Measurements from ENCODE around the gene ATP5F1D.

ATP5F1D gene

DNA sequence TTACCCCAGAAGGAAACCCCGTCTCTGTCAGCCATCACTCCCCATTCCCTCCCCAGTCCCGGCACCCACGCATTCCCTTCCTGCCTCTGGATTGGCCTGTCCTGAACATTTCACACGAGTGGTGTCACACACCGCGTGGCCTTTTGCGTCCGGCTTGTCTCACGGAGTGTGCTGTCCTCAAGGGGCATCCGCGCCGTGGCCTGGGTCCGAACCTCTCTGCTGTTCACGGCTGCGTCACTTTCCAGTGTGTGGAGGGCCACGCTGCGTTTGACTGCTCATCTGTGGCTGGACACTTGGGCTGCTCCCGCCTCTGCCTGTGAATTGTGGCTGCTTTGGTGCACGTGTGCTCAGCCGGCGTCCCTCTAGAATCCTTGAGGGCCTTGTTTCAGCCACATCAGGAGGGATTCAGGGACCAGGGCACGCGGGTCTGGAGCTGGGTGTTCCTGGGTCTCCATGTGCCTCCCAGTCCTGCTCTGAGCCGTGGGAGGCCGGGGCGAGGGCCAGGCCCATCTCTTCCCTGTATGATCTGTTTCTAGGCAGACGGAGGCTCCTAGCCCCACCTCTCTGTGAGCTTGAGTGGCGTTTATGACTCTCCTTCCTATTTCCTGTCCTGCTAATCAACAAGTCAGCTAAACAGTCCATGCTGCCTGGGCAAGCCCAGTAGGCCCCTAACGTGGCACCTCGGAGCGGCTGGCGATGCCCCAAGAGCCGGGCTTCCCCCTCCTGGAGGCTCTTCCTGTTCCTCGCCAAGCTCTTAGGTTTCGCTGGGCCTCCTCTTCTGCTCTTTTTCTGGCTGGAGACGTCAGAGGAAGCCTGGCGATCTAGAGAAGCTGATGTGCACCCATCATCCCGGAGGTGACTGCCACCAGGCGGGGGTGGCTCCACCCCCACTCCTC is 27.9 kb upstream of the ATP5F1D start:
- H3K9ac ChIP-seq (ENCODE audit: low read length): no peak overlapping the region
- H3K27ac ChIP-seq (ENCODE audit: low read length): peak overlapping the region; percentile 22
- no peak overlapping the region; the same call in 1 of the 2 replicates for H3K4me3 ChIP-seq (ENCODE audit: low read length)
- peaks cover 55% of the 10 kb centered on the region for H4K20me1 ChIP-seq (ENCODE audit: insufficient read depth, low read length)
- peaks cover 94% of the 10 kb centered on the region for H3K79me2 ChIP-seq (ENCODE audit: low read length)
- H3K4me2 ChIP-seq (ENCODE audit: low read length): peak overlapping the region; percentile 24; the same call in 1 of the 2 replicates
- peaks cover 25% of the 10 kb centered on the region for H3K36me3 ChIP-seq (replicated peaks; ENCODE audit: low read depth, low read length)
- no peaks in the 10 kb centered on the region for H3K27me3 ChIP-seq (ENCODE audit: low read depth, low read length)
- no peaks in the 10 kb centered on the region for H3K9me3 ChIP-seq (ENCODE audit: insufficient read depth, low read length)
- TF ChIP-seq EZH2phosphoT487 (IDR thresholded peaks at IDR 0.05; ENCODE audit: low read depth): no peak
- TF ChIP-seq, protein P1, sequence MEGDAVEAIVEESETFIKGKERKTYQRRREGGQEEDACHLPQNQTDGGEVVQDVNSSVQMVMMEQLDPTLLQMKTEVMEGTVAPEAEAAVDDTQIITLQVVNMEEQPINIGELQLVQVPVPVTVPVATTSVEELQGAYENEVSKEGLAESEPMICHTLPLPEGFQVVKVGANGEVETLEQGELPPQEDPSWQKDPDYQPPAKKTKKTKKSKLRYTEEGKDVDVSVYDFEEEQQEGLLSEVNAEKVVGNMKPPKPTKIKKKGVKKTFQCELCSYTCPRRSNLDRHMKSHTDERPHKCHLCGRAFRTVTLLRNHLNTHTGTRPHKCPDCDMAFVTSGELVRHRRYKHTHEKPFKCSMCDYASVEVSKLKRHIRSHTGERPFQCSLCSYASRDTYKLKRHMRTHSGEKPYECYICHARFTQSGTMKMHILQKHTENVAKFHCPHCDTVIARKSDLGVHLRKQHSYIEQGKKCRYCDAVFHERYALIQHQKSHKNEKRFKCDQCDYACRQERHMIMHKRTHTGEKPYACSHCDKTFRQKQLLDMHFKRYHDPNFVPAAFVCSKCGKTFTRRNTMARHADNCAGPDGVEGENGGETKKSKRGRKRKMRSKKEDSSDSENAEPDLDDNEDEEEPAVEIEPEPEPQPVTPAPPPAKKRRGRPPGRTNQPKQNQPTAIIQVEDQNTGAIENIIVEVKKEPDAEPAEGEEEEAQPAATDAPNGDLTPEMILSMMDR (IDR thresholded peaks at IDR 0.05; ENCODE audit: low read depth, low read length): no peak
- H2AFZ ChIP-seq (ENCODE audit: low read depth, low read length): no peak overlapping the region
- H3K4me1 ChIP-seq (ENCODE audit: low read length): peaks cover 11% of the 10 kb centered on the region; the same call in 1 of the 2 replicates

DNA sequence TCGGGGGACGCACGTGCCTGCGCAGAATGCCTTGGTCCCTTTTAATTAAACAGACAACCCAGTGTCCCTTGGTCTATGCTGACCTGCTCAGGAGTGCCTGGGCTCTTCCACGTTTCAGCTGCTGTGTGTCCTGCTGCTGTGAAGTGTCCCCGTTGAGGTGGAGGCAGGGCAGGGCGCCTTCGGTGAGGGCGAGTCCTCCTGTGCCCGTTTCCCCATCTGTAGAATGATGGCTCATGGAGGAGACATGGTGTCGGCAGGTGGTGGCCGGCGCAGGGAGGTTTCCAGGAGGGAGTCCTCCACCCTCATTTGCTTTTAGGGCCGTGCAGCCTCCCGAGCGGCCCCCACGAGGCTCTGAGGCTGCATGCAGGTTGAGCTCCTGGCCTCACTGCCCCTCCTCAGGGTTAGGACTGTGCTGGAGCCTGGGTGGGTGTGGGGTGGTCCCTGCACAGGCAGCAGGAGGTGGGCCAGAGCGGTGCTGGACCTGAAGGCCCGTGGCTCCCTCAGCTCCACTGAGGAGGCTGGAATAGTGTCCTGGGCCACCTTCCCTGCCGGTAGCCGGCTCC is 27.2 kb upstream of the ATP5F1D start:
- H3K4me1 ChIP-seq (ENCODE audit: low read length): peaks cover 11% of the 10 kb centered on the region; the same call in 1 of the 2 replicates
- H3K9me3 ChIP-seq (ENCODE audit: insufficient read depth, low read length): no peaks in the 10 kb centered on the region
- H3K4me2 ChIP-seq (ENCODE audit: low read length): peak overlapping the region; percentile 24; the same call in 1 of the 2 replicates
- no peak overlapping the region for H2AFZ ChIP-seq (ENCODE audit: low read depth, low read length)
- H3K79me2 ChIP-seq (ENCODE audit: low read length): peaks cover 89% of the 10 kb centered on the region
- no peak for TF ChIP-seq EZH2phosphoT487 (IDR thresholded peaks at IDR 0.05; ENCODE audit: low read depth)
- TF ChIP-seq, protein P1 (IDR thresholded peaks at IDR 0.05; ENCODE audit: low read depth, low read length): no peak
- no peak overlapping the region for H3K4me3 ChIP-seq (ENCODE audit: low read length)
- H4K20me1 ChIP-seq (ENCODE audit: insufficient read depth, low read length): peaks cover 60% of the 10 kb centered on the region
- peaks cover 21% of the 10 kb centered on the region for H3K36me3 ChIP-seq (replicated peaks; ENCODE audit: low read depth, low read length)
- H3K27me3 ChIP-seq (ENCODE audit: low read depth, low read length): no peaks in the 10 kb centered on the region
- no peak overlapping the region for H3K9ac ChIP-seq (ENCODE audit: low read length)
- H3K27ac ChIP-seq (ENCODE audit: low read length): peak overlapping the region; percentile 22

DNA sequence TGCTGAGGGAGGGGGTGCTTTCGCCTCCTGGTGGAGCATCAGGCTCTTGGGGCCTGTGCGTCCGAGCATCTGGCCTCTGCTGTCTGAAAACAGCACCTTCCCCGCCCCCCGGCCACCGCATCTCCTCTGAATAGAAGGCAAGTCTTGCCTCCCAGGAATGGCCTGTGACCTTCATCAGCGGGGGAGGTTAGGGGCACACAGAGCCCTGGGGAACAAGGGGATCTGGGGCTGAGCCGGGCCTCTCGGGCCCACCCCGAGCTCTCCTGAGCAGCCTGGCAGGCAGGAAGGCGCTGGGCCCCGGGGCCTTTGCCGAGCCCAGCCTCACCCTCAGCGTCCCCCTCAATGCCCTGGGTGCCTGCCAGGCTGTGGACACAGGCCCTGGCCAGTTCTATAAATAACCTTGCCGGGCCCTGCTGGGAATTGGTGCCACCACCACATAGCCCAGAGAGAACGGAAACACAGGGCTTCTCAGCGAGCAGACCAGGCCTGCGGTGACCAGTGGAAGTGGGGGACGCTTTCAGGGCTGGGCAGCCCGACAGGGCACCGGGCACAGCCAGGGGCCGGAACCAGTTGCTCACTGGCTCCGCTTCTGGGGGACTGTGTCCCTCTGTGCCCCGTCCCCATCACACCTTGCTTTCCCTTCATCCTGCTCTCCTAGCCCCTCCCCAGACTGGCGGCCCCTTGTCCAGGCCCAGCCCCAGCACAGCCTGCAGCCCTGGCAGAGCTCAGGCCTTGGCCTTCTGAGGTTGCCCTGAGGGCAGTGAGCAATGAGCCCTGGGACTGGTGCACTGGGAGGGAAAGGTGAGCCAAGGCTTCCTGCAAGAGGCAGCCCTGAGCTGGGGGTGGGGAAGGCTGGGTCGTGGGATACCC is 26.5 kb upstream of the ATP5F1D start:
- Histone ChIP-seq H3K4me3 (ENCODE audit: low read length) (no peak overlapping the region), H3K27ac (ENCODE audit: low read length) (no peak overlapping the region), H3K9ac (ENCODE audit: low read length) (no peak overlapping the region), H3K27me3 (ENCODE audit: low read depth, low read length) (no peaks in the 10 kb centered on the region), H4K20me1 (ENCODE audit: insufficient read depth, low read length) (peaks cover 54% of the 10 kb centered on the region), H3K79me2 (ENCODE audit: low read length) (peaks cover 82% of the 10 kb centered on the region), H3K9me3 (ENCODE audit: insufficient read depth, low read length) (no peaks in the 10 kb centered on the region), H3K4me2 (ENCODE audit: low read length) (no peak overlapping the region), H3K36me3 (replicated peaks; ENCODE audit: low read depth, low read length) (peaks cover 17% of the 10 kb centered on the region), H2AFZ (ENCODE audit: low read depth, low read length) (no peak overlapping the region), H3K4me1 (ENCODE audit: low read length) (peaks cover 11% of the 10 kb centered on the region; the same call in 1 of the 2 replicates)
- TF ChIP-seq EZH2phosphoT487 (IDR thresholded peaks at IDR 0.05; ENCODE audit: low read depth): no peak
- TF ChIP-seq, protein P1 (IDR thresholded peaks at IDR 0.05; ENCODE audit: low read depth, low read length): no peak
